ENCODE measurements around the gene KRTAP10-1. TPM values are rescaled to one million over a fixed set of nuclear protein-coding genes. Genes with fewer than 3 reads are reported as not detected.

KRTAP10-1 gene
- total RNA-seq, 5 donors from 2014 or later (not counting 1 experiment from before 2014, with no cell fraction given): not detected

DNA sequence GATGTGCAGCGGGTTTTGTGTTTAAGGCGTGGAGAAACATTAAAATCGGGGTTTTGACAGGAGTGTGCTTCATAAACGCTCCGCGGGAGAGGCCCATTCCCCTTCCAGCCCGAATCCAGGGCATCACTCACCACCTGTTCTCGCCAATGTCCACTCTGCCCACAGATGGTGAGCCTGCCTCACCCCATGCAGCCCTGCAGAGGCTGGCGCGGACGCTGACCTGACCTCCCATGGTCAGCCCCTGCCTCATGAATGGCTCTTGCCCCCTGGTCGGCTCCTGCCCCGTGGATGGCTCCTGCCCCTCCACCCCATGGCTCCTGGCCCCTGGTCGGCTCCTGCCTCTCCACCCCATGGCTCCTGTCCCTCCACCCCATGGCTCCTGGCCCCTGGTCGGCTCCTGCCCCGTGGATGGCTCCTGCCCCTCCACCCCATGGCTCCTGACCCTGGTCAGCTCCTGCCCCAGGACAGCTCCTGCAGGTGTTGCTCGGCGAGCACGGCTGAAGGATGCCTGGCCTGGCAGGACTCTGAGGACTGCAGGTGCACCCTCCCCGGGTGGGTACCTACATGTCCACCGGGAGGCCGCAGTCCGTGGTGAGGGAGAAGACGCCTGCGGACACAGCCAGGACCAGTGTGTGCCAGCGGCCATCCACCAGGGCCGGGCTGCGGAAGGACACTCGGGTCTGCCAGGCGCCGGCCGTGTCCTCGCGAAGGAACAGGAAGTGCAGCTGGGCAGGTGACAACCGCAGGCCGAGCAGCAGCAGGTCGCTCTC is 6.7 kb downstream of the KRTAP10-1 start:
- DNase-seq (no peak), ATAC-seq (replicated peaks in 1 of 4) (no peak)
- H3K27ac Mint-ChIP-seq: no peak overlapping the region

DNA sequence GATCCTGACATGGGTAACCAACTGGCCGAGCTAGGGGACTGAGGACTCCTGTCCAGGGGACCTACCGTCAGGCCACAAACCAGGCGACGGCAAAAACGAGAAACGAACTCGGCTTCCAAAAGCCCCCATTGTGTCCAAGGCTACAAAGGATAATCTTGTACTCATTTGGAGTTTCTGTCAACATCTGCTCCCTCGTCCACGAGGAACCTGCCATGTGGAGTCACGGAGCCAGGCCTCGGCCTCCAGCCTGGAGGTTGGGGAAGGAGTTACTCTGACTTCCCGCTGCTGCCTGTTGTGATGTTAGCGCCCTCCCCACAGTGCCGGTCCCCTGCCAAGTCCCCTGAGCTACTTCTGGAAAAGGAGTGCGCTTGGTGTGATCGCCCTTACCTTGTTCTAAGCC is 7.3 kb downstream of the KRTAP10-1 start:
- no peaks in the 10 kb centered on the region for H3K4me1 ChIP-seq (ENCODE audit: control insufficient read depth in 1 of 2, extremely low read depth in 1 of 2, insufficient read depth in 2 of 2, low read length in 2 of 2)
- Mint-ChIP-seq H3K36me3 (no peaks in the 10 kb centered on the region), H3K4me3 (no peak overlapping the region), H3K27me3 (peaks cover 0 to 4% of the 10 kb centered on the region in 2 donors), H3K9me3 (no peaks in the 10 kb centered on the region), H3K4me1 (no peaks in the 10 kb centered on the region), H3K27ac (no peak overlapping the region)
- no peak overlapping the region for H3K27ac ChIP-seq (ENCODE audit: low read length)
- WGBS (ENCODE audit: insufficient coverage): 90% methylated on average over 13 of the region's 16 CpGs
- POLR2A ChIA-PET: no interaction called here
- H3K4me3 ChIP-seq (ENCODE audit: control insufficient read depth in 1 of 2, extremely low read depth in 1 of 2, low read length in 1 of 2): no peak overlapping the region
- no peaks in the 10 kb centered on the region for H3K9me3 ChIP-seq
- ATAC-seq (replicated peaks in 1 of 4): no peak
- DNase-seq: no peak
- CTCF ChIA-PET: no interaction called here
- H3K36me3 ChIP-seq (ENCODE audit: control insufficient read depth in 2 of 2, extremely low read depth in 1 of 2, insufficient read depth in 1 of 2, low read length in 1 of 2): no peaks in the 10 kb centered on the region
- peaks cover 0 to 25% of the 10 kb centered on the region in 2 experiments for H3K27me3 ChIP-seq (replicated peaks in 1 of 2; ENCODE audit: control insufficient read depth in 2 of 2, extremely low read depth in 1 of 2, insufficient read depth in 2 of 2, low read length in 1 of 2)

More for the DNA sequence above, 6.7 kb downstream of the KRTAP10-1 start:
- no peaks in the 10 kb centered on the region for H3K9me3 ChIP-seq
- ChIA-PET CTCF (no interaction called here), POLR2A (no interaction called here)
- no peaks in the 10 kb centered on the region for H3K36me3 Mint-ChIP-seq
- 93% methylated on average over 34 of the region's 37 CpGs for whole genome bisulfite sequencing (ENCODE audit: insufficient coverage)
- no peaks in the 10 kb centered on the region for H3K36me3 ChIP-seq (ENCODE audit: control insufficient read depth in 2 of 2, extremely low read depth in 1 of 2, insufficient read depth in 1 of 2, low read length in 1 of 2)
- no peaks in the 10 kb centered on the region for H3K4me1 ChIP-seq (ENCODE audit: control insufficient read depth in 1 of 2, extremely low read depth in 1 of 2, insufficient read depth in 2 of 2, low read length in 2 of 2)
- H3K27me3 Mint-ChIP-seq: peaks cover 0 to 4% of the 10 kb centered on the region in 2 donors
- H3K4me3 Mint-ChIP-seq: no peak overlapping the region
- H3K27ac ChIP-seq (ENCODE audit: low read length): no peak overlapping the region
- no peak overlapping the region for H3K4me3 ChIP-seq (ENCODE audit: control insufficient read depth in 1 of 2, extremely low read depth in 1 of 2, low read length in 1 of 2)
- no peaks in the 10 kb centered on the region for H3K9me3 Mint-ChIP-seq
- H3K27me3 ChIP-seq (replicated peaks in 1 of 2; ENCODE audit: control insufficient read depth in 2 of 2, extremely low read depth in 1 of 2, insufficient read depth in 2 of 2, low read length in 1 of 2): peaks cover 0 to 26% of the 10 kb centered on the region in 2 experiments
- no peaks in the 10 kb centered on the region for H3K4me1 Mint-ChIP-seq

- peaks cover 0 to 4% of the 10 kb centered on the region in 2 donors for H3K27me3 Mint-ChIP-seq
- H3K4me1 Mint-ChIP-seq: no peaks in the 10 kb centered on the region
- no peak overlapping the region for H3K27ac Mint-ChIP-seq
- DNase-seq (no peak), ATAC-seq (replicated peaks in 1 of 4) (no peak)
- Histone ChIP-seq H3K4me1 (ENCODE audit: control insufficient read depth in 1 of 2, extremely low read depth in 1 of 2, insufficient read depth in 2 of 2, low read length in 2 of 2) (no peaks in the 10 kb centered on the region), H3K27me3 (replicated peaks in 1 of 2; ENCODE audit: control insufficient read depth in 2 of 2, extremely low read depth in 1 of 2, insufficient read depth in 2 of 2, low read length in 1 of 2) (peaks cover 0 to 24% of the 10 kb centered on the region in 2 experiments), H3K9me3 (no peaks in the 10 kb centered on the region), H3K36me3 (ENCODE audit: control insufficient read depth in 2 of 2, extremely low read depth in 1 of 2, insufficient read depth in 1 of 2, low read length in 1 of 2) (no peaks in the 10 kb centered on the region), H3K27ac (ENCODE audit: low read length) (no peak overlapping the region), H3K4me3 (ENCODE audit: control insufficient read depth in 1 of 2, extremely low read depth in 1 of 2, low read length in 1 of 2) (no peak overlapping the region)
- H3K4me3 Mint-ChIP-seq: no peak overlapping the region
- H3K9me3 Mint-ChIP-seq: no peaks in the 10 kb centered on the region
- WGBS (ENCODE audit: insufficient coverage): 74% methylated on average over 28 of the region's 30 CpGs
- H3K36me3 Mint-ChIP-seq: no peaks in the 10 kb centered on the region
- CTCF ChIA-PET: no interaction called here
- POLR2A ChIA-PET: no interaction called here
These were observed 8.1 kb downstream of the KRTAP10-1 start for GRCh38 chr21:44531606-44532564.

DNA sequence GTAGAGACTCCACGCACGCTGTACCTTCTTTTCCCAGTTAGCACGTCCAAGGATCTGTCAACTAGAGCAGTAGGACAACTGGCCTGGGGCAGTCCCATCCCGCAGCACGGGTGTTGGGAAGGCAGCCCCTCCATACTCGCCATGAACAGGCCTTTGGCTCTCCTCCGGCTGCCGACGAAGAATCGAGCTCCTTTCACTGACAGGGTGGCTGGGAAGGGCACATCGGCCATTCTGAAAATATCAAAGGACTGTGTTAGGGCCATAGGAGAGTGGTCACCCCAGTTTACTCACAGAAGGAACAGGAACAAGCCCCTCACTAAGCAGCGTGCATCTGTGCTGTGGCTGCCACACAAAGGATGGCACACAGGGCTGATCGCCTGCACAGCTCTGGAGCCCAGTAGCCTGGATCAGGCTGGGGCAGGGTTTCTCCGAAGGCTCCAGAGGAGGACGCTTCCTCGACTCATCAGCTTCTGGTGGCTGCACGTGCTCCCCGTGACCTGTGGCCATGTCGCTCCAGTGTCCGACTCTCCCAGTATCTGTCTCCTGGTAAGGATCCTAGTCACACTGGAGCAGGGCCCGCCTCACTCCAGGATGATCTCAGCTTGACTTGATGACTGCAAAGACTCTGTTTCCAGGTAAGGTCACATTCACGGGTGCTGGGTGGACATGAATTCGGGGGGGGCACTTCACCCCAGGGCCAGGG is 8.9 kb downstream of the KRTAP10-1 start:
- H3K27me3 ChIP-seq (replicated peaks in 1 of 2; ENCODE audit: control insufficient read depth in 2 of 2, extremely low read depth in 1 of 2, insufficient read depth in 2 of 2, low read length in 1 of 2): peaks cover 0 to 24% of the 10 kb centered on the region in 2 experiments
- H3K4me3 Mint-ChIP-seq: no peak overlapping the region
- DNase-seq (no peak), ATAC-seq (replicated peaks in 1 of 4) (no peak)
- WGBS (ENCODE audit: insufficient coverage): 90% methylated on average over 21 of the region's 23 CpGs
- CTCF ChIA-PET: no interaction called here
- no peaks in the 10 kb centered on the region for H3K4me1 Mint-ChIP-seq
- H3K9me3 Mint-ChIP-seq: no peaks in the 10 kb centered on the region
- no peaks in the 10 kb centered on the region for H3K36me3 Mint-ChIP-seq
- POLR2A ChIA-PET: no interaction called here
- H3K27ac Mint-ChIP-seq: no peak overlapping the region
- peaks cover 0 to 4% of the 10 kb centered on the region in 2 donors for H3K27me3 Mint-ChIP-seq
- no peak overlapping the region for H3K4me3 ChIP-seq (ENCODE audit: control insufficient read depth in 1 of 2, extremely low read depth in 1 of 2, low read length in 1 of 2)
- H3K9me3 ChIP-seq: no peaks in the 10 kb centered on the region
- H3K4me1 ChIP-seq (ENCODE audit: control insufficient read depth in 1 of 2, extremely low read depth in 1 of 2, insufficient read depth in 2 of 2, low read length in 2 of 2): no peaks in the 10 kb centered on the region
- no peaks in the 10 kb centered on the region for H3K36me3 ChIP-seq (ENCODE audit: control insufficient read depth in 2 of 2, extremely low read depth in 1 of 2, insufficient read depth in 1 of 2, low read length in 1 of 2)
- no peak overlapping the region for H3K27ac ChIP-seq (ENCODE audit: low read length)

- Mint-ChIP-seq H3K4me3 (no peak overlapping the region), H3K27me3 (peaks cover 0 to 4% of the 10 kb centered on the region in 2 donors), H3K9me3 (no peaks in the 10 kb centered on the region), H3K36me3 (no peaks in the 10 kb centered on the region), H3K4me1 (no peaks in the 10 kb centered on the region), H3K27ac (no peak overlapping the region)
- Histone ChIP-seq H3K36me3 (ENCODE audit: control insufficient read depth in 2 of 2, extremely low read depth in 1 of 2, insufficient read depth in 1 of 2, low read length in 1 of 2) (no peaks in the 10 kb centered on the region), H3K9me3 (no peaks in the 10 kb centered on the region), H3K27me3 (replicated peaks in 1 of 2; ENCODE audit: control insufficient read depth in 2 of 2, extremely low read depth in 1 of 2, insufficient read depth in 2 of 2, low read length in 1 of 2) (peaks cover 0 to 24% of the 10 kb centered on the region in 2 experiments), H3K4me3 (ENCODE audit: control insufficient read depth in 1 of 2, extremely low read depth in 1 of 2, low read length in 1 of 2) (no peak overlapping the region), H3K4me1 (ENCODE audit: control insufficient read depth in 1 of 2, extremely low read depth in 1 of 2, insufficient read depth in 2 of 2, low read length in 2 of 2) (no peaks in the 10 kb centered on the region), H3K27ac (ENCODE audit: low read length) (no peak overlapping the region)
- WGBS (ENCODE audit: insufficient coverage): 79% methylated on average over 7 of the region's 7 CpGs
- ATAC-seq (replicated peaks in 1 of 4) (no peak), DNase-seq (no peak)
- CTCF ChIA-PET: no interaction called here
- POLR2A ChIA-PET: no interaction called here
These were observed 9.6 kb downstream of the KRTAP10-1 start for GRCh38 chr21:44530221-44530902.
